Skeletal muscle tissue (tissue), 4 donors: ENCODE results near the gene CREG1. TPM values are rescaled to one million over a fixed set of nuclear protein-coding genes. Genes with fewer than 3 reads are reported as not detected.

Experiments
- H3K27ac ChIP-seq: one replicate; pipeline ENCODE4 v1.7.0; 2013; ENCODE audit warnings: mild to moderate bottlenecking, low read depth, low read length, inconsistent platforms
- H3K27me3 ChIP-seq, 3 donors: one replicate each; pipeline ENCODE4 v1.7.0; 2013; ENCODE audit warnings: low read length in 3 of 3; ENCODE audit not compliant: control insufficient read depth in 3 of 3, insufficient read depth in 3 of 3
- H3K36me3 ChIP-seq, 3 donors: one replicate each; pipeline ENCODE4 v1.7.0; 2013; ENCODE audit warnings: low read length in 3 of 3; ENCODE audit not compliant: control insufficient read depth in 3 of 3, insufficient read depth in 3 of 3
- H3K4me1 ChIP-seq, 3 donors: one replicate each; pipeline ENCODE4 v1.7.0; 2013; ENCODE audit warnings: low read length in 3 of 3, mild to moderate bottlenecking in 3 of 3; ENCODE audit not compliant: control insufficient read depth in 3 of 3, insufficient read depth in 3 of 3
- H3K4me3 ChIP-seq, 3 donors: one replicate each; pipeline ENCODE4 v1.7.0; 2013; ENCODE audit warnings: low read length in 3 of 3
- H3K9ac ChIP-seq, 3 donors: one replicate each; pipeline ENCODE4 v1.7.0; 2013; ENCODE audit warnings: low read length in 3 of 3, mild to moderate bottlenecking in 3 of 3, moderate library complexity in 2 of 3, low read depth in 1 of 3
- H3K9me3 ChIP-seq, 3 donors: one replicate each; pipeline ENCODE4 v1.7.0; 2013; ENCODE audit warnings: low read length in 3 of 3; ENCODE audit not compliant: control insufficient read depth in 3 of 3
- total RNA-seq: library from RNA; depleted of rRNA; stranded (reverse); fragments of >200 nt; gene quantifications from one replicate; pipeline ENCODE4 v1.2.3, GENCODE V29; 2014
- donor health status: Osteomylitis.

The CREG1 gene
- total RNA-seq, 1 donor from 2014 or later, result 25.6 TPM

DNA sequence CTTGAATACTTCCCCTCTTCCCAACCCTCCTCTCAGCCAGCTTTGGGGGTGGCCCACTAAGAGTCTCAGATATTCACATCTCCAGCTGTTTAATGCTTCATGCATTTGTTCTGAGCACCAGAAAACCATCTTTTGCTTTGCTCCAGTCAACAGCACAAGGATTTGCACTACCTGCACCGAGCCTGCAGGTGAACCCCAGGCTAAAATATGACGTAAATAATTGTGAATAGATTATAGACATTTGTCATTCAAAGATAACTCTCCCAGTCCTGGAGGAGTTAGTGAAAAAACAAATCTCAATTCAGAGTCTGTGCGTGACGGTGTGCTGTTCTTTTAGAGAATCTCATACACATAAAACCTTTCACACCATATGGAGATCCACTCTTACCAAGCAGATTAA lies 42.7 kb downstream of the CREG1 start:
- H3K27me3 ChIP-seq, result peaks cover 0 to 12% (median 3%) of the 10 kb centered on the region in 3 donors

DNA sequence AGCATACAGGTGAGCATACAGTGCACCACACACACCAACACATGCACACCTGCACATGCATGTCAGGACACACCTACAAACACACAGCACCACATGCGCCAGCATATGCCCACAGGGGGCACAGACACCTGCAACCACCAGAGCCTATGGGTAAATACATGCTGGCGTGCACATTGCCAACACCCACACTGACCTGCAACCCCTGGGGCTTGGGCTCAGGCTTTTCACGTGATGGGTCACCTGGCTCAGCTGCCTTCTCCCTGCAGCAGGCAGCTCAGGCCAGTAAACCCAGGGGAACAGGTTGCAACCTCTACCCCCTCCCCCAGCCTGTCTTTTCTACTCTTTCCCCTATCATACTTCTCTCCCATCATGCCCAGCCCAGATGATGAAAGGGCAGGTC lies 43.3 kb downstream of the CREG1 start:
- Histone ChIP-seq H3K36me3 (no peaks in the 10 kb centered on the region), H3K4me1 (no peaks in the 10 kb centered on the region), H3K27me3 (peaks cover 0 to 12% (median 3%) of the 10 kb centered on the region in 3 donors), H3K4me3 (no peak overlapping the region), H3K9me3 (no peaks in the 10 kb centered on the region), H3K27ac (no peak overlapping the region), H3K9ac (no peak overlapping the region)

More for the DNA sequence above, 42.7 kb downstream of the CREG1 start:
- no peaks in the 10 kb centered on the region for H3K9me3 ChIP-seq
- H3K27ac ChIP-seq, result no peak overlapping the region
- no peak overlapping the region for H3K4me3 ChIP-seq
- H3K4me1 ChIP-seq, result no peaks in the 10 kb centered on the region
- H3K36me3 ChIP-seq, result no peaks in the 10 kb centered on the region
- H3K9ac ChIP-seq, result no peak overlapping the region

DNA sequence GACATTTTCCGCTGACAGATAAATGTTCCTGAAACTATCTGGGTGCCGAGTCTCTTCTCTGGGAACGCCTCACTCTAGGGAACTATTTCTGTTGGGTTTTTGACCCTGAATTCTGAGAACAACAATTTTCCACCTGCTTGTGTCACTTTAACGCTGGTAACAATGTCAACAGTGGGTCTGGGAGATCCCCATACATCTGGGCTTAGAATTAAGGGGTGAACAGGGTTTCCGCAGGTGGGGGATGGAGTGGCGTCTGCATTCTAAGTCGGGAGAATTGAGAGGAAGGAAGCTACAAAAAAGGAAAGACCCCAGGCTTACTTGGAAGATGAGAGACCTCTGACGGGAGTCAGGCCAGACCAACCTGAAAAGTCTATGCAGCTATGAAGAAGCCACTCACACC lies 44.0 kb downstream of the CREG1 start:
- Histone ChIP-seq H3K4me1 (no peaks in the 10 kb centered on the region), H3K36me3 (no peaks in the 10 kb centered on the region), H3K4me3 (no peak overlapping the region), H3K9ac (no peak overlapping the region), H3K27me3 (peaks cover 0 to 12% (median 4%) of the 10 kb centered on the region in 3 donors), H3K27ac (no peak overlapping the region), H3K9me3 (no peaks in the 10 kb centered on the region)

DNA sequence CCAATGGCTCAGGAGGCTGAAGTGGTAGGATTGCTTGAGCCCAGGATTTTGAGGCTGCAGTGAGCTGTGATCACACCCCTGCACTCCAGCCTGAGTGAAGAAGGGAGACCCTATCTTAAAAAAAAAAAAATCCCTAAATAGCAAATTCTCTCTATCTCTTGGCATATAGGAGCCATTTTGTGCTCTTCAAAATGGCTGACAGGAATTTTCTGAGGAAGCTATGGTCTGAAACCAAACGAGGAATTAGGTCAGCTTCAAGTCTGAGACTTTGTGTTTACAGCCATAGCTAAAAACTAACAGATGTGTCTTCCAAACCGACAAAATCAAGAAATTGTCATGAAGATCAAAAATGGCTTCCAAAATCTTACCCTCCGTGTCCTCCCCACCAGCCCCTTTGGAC lies 45.8 kb downstream of the CREG1 start:
- Histone ChIP-seq H3K4me1 (no peaks in the 10 kb centered on the region), H3K9ac (no peak overlapping the region), H3K27ac (no peak overlapping the region), H3K36me3 (no peaks in the 10 kb centered on the region), H3K27me3 (peaks cover 0 to 16% (median 15%) of the 10 kb centered on the region in 3 donors), H3K4me3 (no peak overlapping the region), H3K9me3 (no peaks in the 10 kb centered on the region)

DNA sequence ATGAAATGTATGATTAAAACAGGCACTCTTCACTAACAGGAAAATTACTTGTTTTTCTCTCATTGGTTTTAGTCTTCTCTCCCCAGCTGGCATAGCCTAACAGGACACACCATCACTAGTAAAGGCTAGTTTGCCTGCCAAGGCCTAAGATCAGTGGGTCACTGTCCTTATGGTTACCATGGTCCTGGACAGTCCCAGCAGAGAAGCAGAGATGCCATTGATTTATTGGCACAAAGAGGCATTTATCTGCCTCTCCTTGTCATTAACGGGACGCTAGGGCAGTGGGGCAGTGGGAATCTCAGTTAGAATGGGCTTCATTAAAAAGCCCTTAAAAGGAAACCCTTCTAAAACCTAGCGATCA lies 49.1 kb downstream of the CREG1 start:
- Histone ChIP-seq H3K4me3 (no peak overlapping the region), H3K4me1 (no peaks in the 10 kb centered on the region), H3K9me3 (no peaks in the 10 kb centered on the region), H3K9ac (no peak overlapping the region), H3K36me3 (no peaks in the 10 kb centered on the region), H3K27ac (no peak overlapping the region), H3K27me3 (peaks cover 0 to 17% (median 8%) of the 10 kb centered on the region in 3 donors)

DNA sequence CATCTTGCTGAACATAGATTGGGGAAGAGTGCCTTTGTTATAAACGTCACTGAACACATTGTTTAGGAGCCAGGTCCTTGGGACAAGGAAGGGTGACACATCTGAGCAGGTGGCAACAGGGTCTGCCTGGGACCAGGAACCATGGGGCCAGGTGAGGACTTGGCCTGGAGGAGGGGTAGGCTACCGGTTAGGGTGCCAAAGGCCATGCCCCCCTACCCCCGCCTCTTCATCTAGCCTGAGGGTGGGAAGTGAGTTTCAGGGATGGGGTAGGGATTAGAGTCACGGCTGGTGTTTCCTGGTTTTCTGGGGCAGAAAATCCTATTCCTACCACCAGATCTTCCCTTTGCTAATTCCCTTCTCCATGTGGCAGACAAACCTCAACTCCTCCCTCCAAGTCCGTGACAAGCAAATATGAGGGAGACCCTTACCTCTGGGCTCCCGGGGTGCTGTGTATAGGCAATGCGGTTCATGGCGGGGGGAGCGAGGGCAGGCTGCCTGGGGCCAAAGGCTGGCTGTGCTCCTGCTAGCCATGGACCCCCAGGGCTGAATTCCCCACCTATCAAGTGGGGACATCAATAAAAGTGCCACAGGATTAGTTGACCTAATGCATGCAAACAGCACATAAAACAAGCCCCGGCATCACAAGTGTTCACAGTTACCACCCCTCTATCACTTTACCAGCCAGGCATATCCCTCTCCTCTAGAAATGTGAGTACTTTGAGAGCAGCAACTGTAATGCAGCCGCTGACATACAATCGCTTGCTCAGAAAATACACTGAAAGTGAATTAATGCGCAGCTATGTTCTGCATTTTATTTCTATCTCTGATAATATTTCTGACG lies 49.7 kb downstream of the CREG1 start:
- peaks cover 0 to 17% (median 8%) of the 10 kb centered on the region in 3 donors for H3K27me3 ChIP-seq
- H3K36me3 ChIP-seq, result no peaks in the 10 kb centered on the region
- no peak overlapping the region for H3K4me3 ChIP-seq
- no peak overlapping the region for H3K27ac ChIP-seq
- no peak overlapping the region for H3K9ac ChIP-seq
- no peaks in the 10 kb centered on the region for H3K4me1 ChIP-seq
- H3K9me3 ChIP-seq, result no peaks in the 10 kb centered on the region

DNA sequence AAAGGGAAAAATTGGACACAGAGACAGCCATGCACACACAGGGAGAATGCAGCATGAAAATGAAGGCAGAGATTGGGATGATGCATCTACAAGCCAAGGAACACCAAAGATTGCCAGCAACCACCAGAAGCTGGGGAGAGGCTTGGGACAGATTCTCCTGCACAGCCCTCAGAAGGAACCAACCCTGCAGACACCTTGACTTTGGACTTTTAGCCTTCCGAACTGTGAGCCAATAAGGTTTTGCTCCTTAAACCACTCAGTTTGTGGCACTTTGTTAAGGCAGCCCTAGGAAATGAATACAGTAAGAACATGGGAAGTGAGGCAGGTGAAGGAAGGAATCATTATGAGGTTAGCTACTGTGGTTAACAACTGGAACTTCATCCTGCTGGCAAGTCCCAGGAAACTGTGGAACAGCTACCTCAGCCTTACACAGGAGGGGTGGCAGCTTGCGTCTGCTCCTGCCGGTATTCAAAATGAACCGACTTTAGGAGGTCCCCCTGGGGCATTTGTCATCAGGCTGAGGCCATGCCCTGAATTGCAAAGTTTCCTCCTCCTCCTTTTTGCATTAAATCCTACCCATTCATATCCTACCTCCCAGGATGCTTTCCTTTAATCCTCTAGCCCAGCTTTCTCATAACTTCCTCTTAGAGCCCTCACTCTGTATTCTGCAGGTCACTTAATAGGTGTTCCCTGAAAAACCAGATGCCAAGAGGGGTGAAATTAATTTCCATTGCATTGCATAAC lies 50.7 kb downstream of the CREG1 start:
- Histone ChIP-seq H3K4me1 (no peaks in the 10 kb centered on the region), H3K4me3 (no peak overlapping the region), H3K27ac (no peak overlapping the region), H3K9ac (no peak overlapping the region), H3K36me3 (no peaks in the 10 kb centered on the region), H3K27me3 (peaks cover 0 to 17% (median 10%) of the 10 kb centered on the region in 3 donors), H3K9me3 (no peaks in the 10 kb centered on the region)

DNA sequence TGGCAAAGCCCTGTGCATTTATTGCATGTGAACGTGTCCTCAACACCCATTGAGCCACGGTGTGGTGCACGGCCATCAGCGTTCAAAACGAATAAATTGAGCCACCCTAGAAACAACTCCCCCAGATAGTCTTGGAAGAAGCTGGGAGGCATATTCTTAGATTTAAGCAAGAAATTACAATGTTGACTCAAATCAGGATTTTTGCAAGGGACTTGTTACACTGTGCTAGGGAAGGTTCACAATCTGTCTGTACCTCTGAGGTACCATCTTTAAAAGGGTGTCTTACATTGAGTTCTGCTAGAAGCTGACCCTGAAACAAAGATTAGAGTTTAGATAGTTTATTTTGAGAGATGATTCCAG lies 51.4 kb downstream of the CREG1 start:
- Histone ChIP-seq H3K27me3 (peaks cover 0 to 17% (median 10%) of the 10 kb centered on the region in 3 donors), H3K4me1 (no peaks in the 10 kb centered on the region), H3K4me3 (no peak overlapping the region), H3K27ac (no peak overlapping the region), H3K9ac (no peak overlapping the region), H3K9me3 (no peaks in the 10 kb centered on the region), H3K36me3 (no peaks in the 10 kb centered on the region)

DNA sequence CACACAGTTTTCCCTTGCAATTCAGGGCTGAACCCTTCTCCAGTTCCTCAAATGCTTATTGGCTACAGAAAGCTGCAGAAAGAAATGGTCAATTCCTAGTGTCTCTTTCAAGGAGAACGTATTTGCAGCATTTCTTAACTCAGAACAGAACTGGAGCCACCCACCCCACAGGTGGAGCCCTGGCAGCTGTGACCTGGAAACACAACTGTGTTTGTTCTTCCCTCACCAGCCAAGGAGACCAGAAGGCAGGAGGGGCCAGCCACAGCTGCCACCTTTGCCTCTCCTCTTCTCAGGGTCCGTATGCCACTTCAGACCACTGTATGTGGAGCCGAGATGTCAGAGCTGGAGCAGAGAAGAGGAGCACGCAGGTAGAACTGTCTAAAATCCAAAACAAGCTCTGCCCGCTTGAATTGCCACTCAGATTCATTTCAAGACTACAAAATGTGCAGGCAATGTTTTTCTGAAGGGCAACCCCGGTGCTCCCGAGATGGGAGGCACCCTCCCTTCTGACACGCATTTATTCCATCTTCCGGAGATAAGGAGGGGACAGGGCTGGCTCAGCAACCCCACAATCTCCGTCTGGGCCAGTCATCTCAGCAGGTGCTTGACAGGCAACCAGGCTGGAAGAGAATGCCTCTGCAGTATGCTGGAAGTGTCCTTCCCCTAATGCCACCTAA lies 51.9 kb downstream of the CREG1 start:
- no peak overlapping the region for H3K9ac ChIP-seq
- H3K4me3 ChIP-seq, result no peak overlapping the region
- no peaks in the 10 kb centered on the region for H3K9me3 ChIP-seq
- no peaks in the 10 kb centered on the region for H3K36me3 ChIP-seq
- no peak overlapping the region for H3K27ac ChIP-seq
- H3K4me1 ChIP-seq, result no peaks in the 10 kb centered on the region
- H3K27me3 ChIP-seq, result peaks cover 0 to 17% (median 10%) of the 10 kb centered on the region in 3 donors
